CD14-positive monocyte (primary cell): ENCODE measurements around the gene USP20. TPM values are rescaled to one million over a fixed set of nuclear protein-coding genes. Genes with fewer than 3 reads are reported as not detected.
A peak's percentile ranks its signal among the peaks of the same experiment; 100 is the strongest.

Experiments used
- DNase-seq, 3 donors: peaks; one replicate each; pipeline ENCODE4 v3.0.0-alpha.2; 2011 to 2022
- H2AFZ ChIP-seq: 2 replicates; pipeline ENCODE4 v1.6.0; 2012; ENCODE audit warnings: mild to moderate bottlenecking, low read depth, low read length, inconsistent platforms; ENCODE audit not compliant: insufficient read depth, poor library complexity, severe bottlenecking
- H3K27ac ChIP-seq, 2 donors: 1 replicate in 1 of 2; 2 replicates in 1 of 2; pipeline ENCODE4 v1.5.1; 2012 to 2013; ENCODE audit warnings: low read length in 2 of 2, control low read depth in 1 of 2, inconsistent platforms in 1 of 2, low read depth in 1 of 2, mild to moderate bottlenecking in 1 of 2
- H3K27me3 ChIP-seq, 2 donors: one replicate each; pipeline versions ENCODE4 v1.6.0 to v1.6.1; 2011 to 2013; ENCODE audit warnings: low read length in 2 of 2; ENCODE audit not compliant: control insufficient read depth in 2 of 2, insufficient read depth in 2 of 2
- H3K36me3 ChIP-seq, 2 donors: replicated peaks in 1 of 2; 1 replicate in 1 of 2; 2 replicates in 1 of 2; pipeline versions ENCODE4 v1.5.1 to v1.6.1; 2012 to 2013; ENCODE audit warnings: low read length in 2 of 2, control low read depth in 1 of 2, inconsistent platforms in 1 of 2, mild to moderate bottlenecking in 1 of 2; ENCODE audit not compliant: insufficient read depth in 2 of 2, control insufficient read depth in 1 of 2
- H3K4me1 ChIP-seq, 2 donors: 1 replicate in 1 of 2; 2 replicates in 1 of 2; pipeline versions ENCODE4 v1.5.1 to v1.6.1; 2012 to 2013; ENCODE audit warnings: low read length in 2 of 2, control low read depth in 1 of 2, inconsistent platforms in 1 of 2, mild to moderate bottlenecking in 1 of 2, moderate library complexity in 1 of 2; ENCODE audit not compliant: insufficient read depth in 2 of 2, control insufficient read depth in 1 of 2
- H3K4me2 ChIP-seq: replicated peaks from 2 replicates; pipeline ENCODE3; 2012; ENCODE audit warnings: low read length, moderate library complexity, mild to moderate bottlenecking; ENCODE audit not compliant: poor library complexity, severe bottlenecking; ENCODE audit errors: extremely low read depth
- H3K4me3 ChIP-seq, 3 experiments: fragments of 200-600 bp in 1 of 3; sonication (generic) in 1 of 3; replicated peaks in 1 of 3; 1 replicate in 2 of 3; 2 replicates in 1 of 3; pipeline ENCODE4 v1.5.1; 2011 to 2013; ENCODE audit warnings: low read length in 3 of 3, mild to moderate bottlenecking in 3 of 3, control low read depth in 2 of 3, low read depth in 2 of 3, inconsistent platforms in 1 of 3, moderate library complexity in 1 of 3
- H3K79me2 ChIP-seq: 2 replicates; pipeline ENCODE4 v1.6.0; 2012; ENCODE audit warnings: mild to moderate bottlenecking, control low read depth, inconsistent platforms, low read length, moderate library complexity; ENCODE audit not compliant: insufficient read depth
- H3K9ac ChIP-seq: 2 replicates; pipeline ENCODE4 v1.6.0; 2017; ENCODE audit warnings: low read length, mild to moderate bottlenecking; ENCODE audit not compliant: insufficient read depth, poor library complexity, severe bottlenecking
- H3K9me3 ChIP-seq, 2 donors: replicated peaks in 1 of 2; 1 replicate in 1 of 2; 2 replicates in 1 of 2; pipeline versions ENCODE4 v1.5.1 to v1.6.1; 2012 to 2013; ENCODE audit warnings: low read length in 2 of 2, control low read depth in 1 of 2; ENCODE audit not compliant: control insufficient read depth in 1 of 2, insufficient read depth in 1 of 2
- H4K20me1 ChIP-seq: 2 replicates; pipeline ENCODE4 v1.6.0; 2012; ENCODE audit warnings: mild to moderate bottlenecking, low read length, control low read depth, moderate library complexity; ENCODE audit not compliant: insufficient read depth
- H3K27ac Mint-ChIP-seq, 7 donors: one replicate each; pipeline ENCODE4 v1.8.0; 2020; ENCODE audit warnings: mild to moderate bottlenecking in 7 of 7, mixed read lengths in 7 of 7, moderate library complexity in 6 of 7, inconsistent platforms in 2 of 7
- H3K27me3 Mint-ChIP-seq, 3 donors: one replicate each; pipeline ENCODE4 v1.8.0; 2021 to 2022; ENCODE audit warnings: low read depth in 3 of 3, mild to moderate bottlenecking in 3 of 3, mixed read lengths in 3 of 3, moderate library complexity in 3 of 3, inconsistent platforms in 1 of 3
- H3K36me3 Mint-ChIP-seq, 2 donors: one replicate each; pipeline ENCODE4 v1.8.0; 2020; ENCODE audit warnings: mixed read lengths in 2 of 2, inconsistent platforms in 1 of 2, mild to moderate bottlenecking in 1 of 2
- H3K4me1 Mint-ChIP-seq: one replicate; pipeline ENCODE4 v1.8.0; 2020; ENCODE audit warnings: mild to moderate bottlenecking, mixed read lengths
- H3K4me3 Mint-ChIP-seq, 2 donors: one replicate each; pipeline ENCODE4 v1.8.0; 2020; ENCODE audit warnings: mild to moderate bottlenecking in 2 of 2, mixed read lengths in 2 of 2, moderate library complexity in 1 of 2
- H3K9me3 Mint-ChIP-seq, 7 donors: one replicate each; pipeline ENCODE4 v1.8.0; 2020 to 2022; ENCODE audit warnings: mixed read lengths in 7 of 7, mild to moderate bottlenecking in 6 of 7, moderate library complexity in 6 of 7, inconsistent platforms in 2 of 7
- WGBS: methylation state at CpG from one replicate; pipeline ENCODE4 v1.1.5; 2013; ENCODE audit warnings: missing lambda C conversion rate; ENCODE audit not compliant: insufficient coverage; 5-methylcytosine and 5-hydroxymethylcytosine counted together
- intact Hi-C, 2 donors: fragments of 100-400 bp; cut with micrococcal nuclease; formaldehyde crosslinking; loops; one replicate each; pipeline versions ENCODE4 v1.15.0 to v1.15.1; 2023
- polyA plus RNA-seq, 3 donors: library from polyadenylated mRNA; depleted of rRNA in 1 of 3; unstranded in 2 of 3; stranded (reverse) in 1 of 3; fragments of 300-500 nt in 2 of 3; fragments of >200 nt in 1 of 3; fragmentation: Illumina TruSeq in 2 of 3; gene quantifications; 1 replicate in 2 of 3; 2 replicates in 1 of 3; pipeline ENCODE4 v1.2.3, GENCODE V29; 2012 to 2021
- TF ChIP-seq, protein P1 (sequence below): fragments of 200-600 bp; IDR thresholded peaks from one replicate; pipeline ENCODE4 v1.8.0; 2022; ENCODE audit warnings: antibody characterized with exemption, mild to moderate bottlenecking

Gene USP20
- polyA plus RNA-seq, 3 donors: 2.7 to 30.0 (median 5.2) TPM

DNA sequence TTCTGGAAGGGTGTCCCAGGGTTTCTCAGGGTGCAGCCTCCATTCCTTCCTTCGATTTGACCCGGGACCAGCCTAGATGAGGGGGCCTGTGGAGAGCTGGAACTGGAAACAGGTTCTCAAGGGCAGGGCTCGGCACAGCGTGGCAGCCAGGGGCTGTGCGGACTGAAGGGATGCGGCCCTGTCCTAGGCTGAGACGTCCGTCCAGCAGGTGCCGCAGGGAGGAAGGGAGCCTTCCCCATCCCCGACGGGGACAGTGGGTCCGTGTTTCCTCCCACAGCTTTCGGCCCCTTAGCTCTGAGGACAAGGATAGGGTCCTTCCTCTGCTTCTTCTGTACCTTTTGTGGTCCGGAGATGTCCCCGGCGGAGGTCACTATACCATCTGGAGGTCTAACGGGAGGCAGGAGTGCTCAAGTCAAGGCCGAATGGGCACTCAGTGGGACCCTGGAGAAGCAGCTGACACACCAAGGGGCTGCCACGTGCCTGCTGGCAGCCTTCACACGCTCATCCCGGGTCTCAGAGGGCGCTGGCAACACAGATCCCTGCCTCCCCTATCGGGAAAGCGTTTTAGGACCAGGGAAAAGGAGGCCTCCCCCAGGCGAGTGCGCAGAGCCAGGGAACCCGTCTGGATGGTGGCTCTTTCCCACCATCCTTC lies 49.9 kb downstream of the USP20 start:
- H3K4me1 Mint-ChIP-seq: peaks cover 59% of the 10 kb centered on the region
- H3K36me3 Mint-ChIP-seq: peaks cover 22 to 29% of the 10 kb centered on the region in 2 donors
- H3K9me3 Mint-ChIP-seq: no peaks in the 10 kb centered on the region
- intact Hi-C loops: loop anchor here (2.0 to 10.0 kb wide), 6 partner anchors 57 to 350 kb away; partner anchors contain the start of gene FNBP1 (in 2 of the 2)
- no peaks in the 10 kb centered on the region for H3K9me3 ChIP-seq
- peak; percentile 69 to 75 (median 72) for DNase-seq
- H3K79me2 ChIP-seq: peaks cover 19% of the 10 kb centered on the region
- WGBS: under 1% methylated on average over 25 of the region's 27 CpGs
- H3K4me3 ChIP-seq: peak overlapping the region; percentile 56 to 90 (median 70)
- H3K27ac ChIP-seq: peak overlapping the region; percentile 84 to 92
- TF ChIP-seq, protein P1, sequence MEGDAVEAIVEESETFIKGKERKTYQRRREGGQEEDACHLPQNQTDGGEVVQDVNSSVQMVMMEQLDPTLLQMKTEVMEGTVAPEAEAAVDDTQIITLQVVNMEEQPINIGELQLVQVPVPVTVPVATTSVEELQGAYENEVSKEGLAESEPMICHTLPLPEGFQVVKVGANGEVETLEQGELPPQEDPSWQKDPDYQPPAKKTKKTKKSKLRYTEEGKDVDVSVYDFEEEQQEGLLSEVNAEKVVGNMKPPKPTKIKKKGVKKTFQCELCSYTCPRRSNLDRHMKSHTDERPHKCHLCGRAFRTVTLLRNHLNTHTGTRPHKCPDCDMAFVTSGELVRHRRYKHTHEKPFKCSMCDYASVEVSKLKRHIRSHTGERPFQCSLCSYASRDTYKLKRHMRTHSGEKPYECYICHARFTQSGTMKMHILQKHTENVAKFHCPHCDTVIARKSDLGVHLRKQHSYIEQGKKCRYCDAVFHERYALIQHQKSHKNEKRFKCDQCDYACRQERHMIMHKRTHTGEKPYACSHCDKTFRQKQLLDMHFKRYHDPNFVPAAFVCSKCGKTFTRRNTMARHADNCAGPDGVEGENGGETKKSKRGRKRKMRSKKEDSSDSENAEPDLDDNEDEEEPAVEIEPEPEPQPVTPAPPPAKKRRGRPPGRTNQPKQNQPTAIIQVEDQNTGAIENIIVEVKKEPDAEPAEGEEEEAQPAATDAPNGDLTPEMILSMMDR: no peak
- H3K4me2 ChIP-seq: peak overlapping the region; percentile 97
- peak overlapping the region; percentile 76 for H3K9ac ChIP-seq
- peaks cover 14 to 23% of the 10 kb centered on the region in 2 donors for H3K36me3 ChIP-seq
- no peaks in the 10 kb centered on the region for H3K27me3 ChIP-seq
- peaks cover 60 to 65% of the 10 kb centered on the region in 2 donors for H3K4me1 ChIP-seq
- no peaks in the 10 kb centered on the region for H4K20me1 ChIP-seq
- H3K4me3 Mint-ChIP-seq: peak overlapping the region; percentile 85 to 95
- peak overlapping the region; percentile 93 for H2AFZ ChIP-seq
- peaks cover 0 to 3% (median 0%) of the 10 kb centered on the region in 3 donors for H3K27me3 Mint-ChIP-seq
- H3K27ac Mint-ChIP-seq: peak overlapping the region; percentile 92 to 99 (median 98)

DNA sequence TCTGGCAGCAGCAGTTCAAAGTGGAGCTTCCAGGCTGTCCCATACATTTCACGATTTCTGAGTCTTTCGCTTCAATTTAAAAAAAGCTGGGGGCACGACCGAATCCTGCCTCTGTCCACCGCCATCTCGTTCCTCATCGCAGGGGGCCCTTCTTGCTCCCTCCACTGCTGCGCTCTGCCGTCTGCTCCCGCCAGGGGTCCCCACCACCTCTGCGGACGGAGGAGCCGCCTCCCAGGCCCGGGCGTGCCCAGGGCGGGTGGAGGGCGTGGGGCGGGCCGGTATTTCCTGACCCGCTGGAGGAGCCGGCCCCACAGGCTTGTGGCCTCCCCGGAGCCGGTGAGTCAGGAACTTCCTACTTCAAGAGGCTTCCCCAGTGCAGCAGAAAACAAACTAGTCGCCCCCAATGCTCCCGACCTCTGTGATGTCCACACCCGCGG lies 50.4 kb downstream of the USP20 start:
- Histone ChIP-seq H3K4me1 (peaks cover 64 to 69% of the 10 kb centered on the region in 2 donors), H4K20me1 (no peaks in the 10 kb centered on the region), H3K27me3 (no peaks in the 10 kb centered on the region), H3K4me3 (peak overlapping the region; percentile 56 to 90 (median 70)), H3K27ac (peak overlapping the region; percentile 84 to 92), H2AFZ (peak overlapping the region; percentile 93), H3K9ac (peak overlapping the region; percentile 76), H3K4me2 (peak overlapping the region; percentile 97), H3K9me3 (no peaks in the 10 kb centered on the region), H3K79me2 (peaks cover 19% of the 10 kb centered on the region), H3K36me3 (peaks cover 10 to 17% of the 10 kb centered on the region in 2 donors)
- DNase-seq: peak; percentile 93 to 96 (median 95)
- Mint-ChIP-seq H3K36me3 (peaks cover 17 to 23% of the 10 kb centered on the region in 2 donors), H3K9me3 (no peaks in the 10 kb centered on the region), H3K27me3 (peaks cover 0 to 3% (median 0%) of the 10 kb centered on the region in 3 donors), H3K27ac (peak overlapping the region; percentile 94 to 99 (median 98)), H3K4me3 (peak overlapping the region; percentile 85 to 95), H3K4me1 (peaks cover 61% of the 10 kb centered on the region)
- TF ChIP-seq, protein P1: peak; percentile 87
- under 1% methylated on average over 25 of the region's 27 CpGs for WGBS
- intact Hi-C loops: loop anchor here (2.0 to 10.0 kb wide), 6 partner anchors 57 to 349 kb away; partner anchors contain the start of gene FNBP1 (in 2 of the 2)
